Endothelial cell of umbilical vein (primary cell): ENCODE measurements around the gene C7. TPM values are rescaled to one million over a fixed set of nuclear protein-coding genes. Genes with fewer than 3 reads are reported as not detected.
"Not testable (repeated sequence)": the region's sequence is repeated elsewhere in the genome, so short reads cannot be mapped to it uniquely, and the experiment has no call there.

Experiments used
- BruUV-seq: library from RNA; stranded (reverse); fragments of 400-500 nt; replicated peaks from 2 replicates; lab custom pipeline; 2021; lab: Mats Ljungman, UMichigan
- CTCF ChIA-PET: fragments of 300-600, 350-600 bp; sonication (Branson Sonifier 250); formaldehyde crosslinking; loops from one replicate; lab custom pipeline; 2021; ENCODE audit warnings: antibody characterized with exemption, inconsistent platforms; lab: Charles Lee
- POLR2A ChIA-PET: fragments of 300-600, 350-600 bp; sonication (Branson Sonifier 250); formaldehyde crosslinking; loops from one replicate; lab custom pipeline; 2021; ENCODE audit warnings: antibody characterized with exemption, inconsistent platforms; lab: Charles Lee
- DNase-seq: peaks from one replicate; pipeline ENCODE4 v3.0.0-alpha.2; 2011; ENCODE audit warnings: low read depth, low spot score
- FAIRE-seq: peaks from 2 replicates; lab custom pipeline; 2011; peaks lifted over from hg19 to GRCh38; lab: Jason Lieb, UNC
- H2AFZ ChIP-seq: 2 replicates; pipeline ENCODE4 v1.6.0; 2012; ENCODE audit warnings: low read depth, low read length, control low read depth, inconsistent platforms
- H3K27ac ChIP-seq: 2 replicates; pipeline ENCODE4 v1.5.1; 2011; ENCODE audit warnings: low read depth, mild to moderate bottlenecking, control low read depth, low read length, moderate library complexity; ENCODE audit not compliant: insufficient read depth
- H3K27me3 ChIP-seq, 2 experiments: 2 replicates each; pipeline versions ENCODE4 v1.6.0 to v1.6.1; 2011; ENCODE audit warnings: low read length in 2 of 2, mixed read lengths in 1 of 2; ENCODE audit not compliant: control insufficient read depth in 2 of 2, insufficient read depth in 2 of 2
- H3K36me3 ChIP-seq, 2 experiments: 2 replicates in 1 of 2; 3 replicates in 1 of 2; pipeline ENCODE4 v1.5.1; 2011; ENCODE audit warnings: low read length in 2 of 2, mild to moderate bottlenecking in 1 of 2, moderate library complexity in 1 of 2; ENCODE audit not compliant: control insufficient read depth in 2 of 2, insufficient read depth in 2 of 2; ENCODE audit errors: extremely low read depth in 1 of 2
- H3K4me1 ChIP-seq: 3 replicates; pipeline ENCODE4 v1.5.1; 2011; ENCODE audit warnings: mild to moderate bottlenecking, low read length; ENCODE audit not compliant: control insufficient read depth, insufficient read depth; ENCODE audit errors: extremely low read depth
- H3K4me2 ChIP-seq: 2 replicates; pipeline ENCODE4 v1.6.1; 2011; ENCODE audit warnings: low read length, control low read depth, mixed read lengths; ENCODE audit not compliant: insufficient read depth
- H3K4me3 ChIP-seq, 3 experiments: fragments of 200-600 bp in 1 of 3; sonication (generic), shearing (Covaris generic) in 1 of 3; replicated peaks in 1 of 3; 2 replicates each; pipeline ENCODE4 v1.5.1; 2011 to 2016; ENCODE audit warnings: control low read depth in 3 of 3, low read length in 3 of 3, mild to moderate bottlenecking in 2 of 3, inconsistent platforms in 1 of 3, low read depth in 1 of 3, moderate library complexity in 1 of 3; ENCODE audit not compliant: insufficient read depth in 1 of 3
- H3K79me2 ChIP-seq: 2 replicates; pipeline ENCODE4 v1.6.0; 2012; ENCODE audit warnings: low read length, inconsistent platforms; ENCODE audit not compliant: control insufficient read depth, insufficient read depth
- H3K9ac ChIP-seq: replicated peaks from 2 replicates; pipeline ENCODE3; 2011; ENCODE audit warnings: low read length, control low read depth; ENCODE audit not compliant: insufficient read depth; ENCODE audit errors: extremely low read depth
- H3K9me1 ChIP-seq: replicated peaks from 3 replicates; pipeline ENCODE4 v1.6.0; 2011; ENCODE audit warnings: mild to moderate bottlenecking, low read length; ENCODE audit not compliant: control insufficient read depth, insufficient read depth; ENCODE audit errors: extremely low read depth
- H3K9me3 ChIP-seq: replicated peaks from 2 replicates; pipeline ENCODE4 v1.5.1; 2012; ENCODE audit warnings: low read length, inconsistent platforms; ENCODE audit not compliant: control insufficient read depth, insufficient read depth
- H4K20me1 ChIP-seq: replicated peaks from 2 replicates; pipeline ENCODE3; 2011; ENCODE audit warnings: mild to moderate bottlenecking, low read length; ENCODE audit not compliant: control insufficient read depth, insufficient read depth; ENCODE audit errors: extremely low read depth
- CTCF ChIP-seq, 2 donors: IDR thresholded peaks; 1 replicate in 1 of 2; 2 replicates in 1 of 2; pipeline ENCODE4 v1.5.1; 2011; ENCODE audit warnings: low read length in 2 of 2, mild to moderate bottlenecking in 2 of 2, moderate library complexity in 2 of 2, control low read depth in 1 of 2, inconsistent platforms in 1 of 2, low read depth in 1 of 2; ENCODE audit not compliant: insufficient read depth in 1 of 2; ENCODE audit errors: extremely low read depth in 1 of 2
- EZH2 ChIP-seq: IDR thresholded peaks from 2 replicates; pipeline ENCODE4 v1.6.1; 2012; ENCODE audit warnings: borderline replicate concordance, low read depth, mild to moderate bottlenecking, moderate library complexity, low read length, inconsistent platforms; ENCODE audit not compliant: severe bottlenecking
- FOS ChIP-seq: IDR thresholded peaks from 2 replicates; pipeline ENCODE4 v1.6.1; 2011; ENCODE audit warnings: mild to moderate bottlenecking, low read length, moderate library complexity, borderline replicate concordance; ENCODE audit not compliant: insufficient read depth
- GATA2 ChIP-seq: IDR thresholded peaks from 2 replicates; pipeline ENCODE4 v1.7.0; 2011; ENCODE audit warnings: low read depth, mild to moderate bottlenecking, moderate library complexity, mixed read lengths, low read length; ENCODE audit not compliant: insufficient read length, insufficient read depth
- JUN ChIP-seq: IDR thresholded peaks from 2 replicates; pipeline ENCODE4 v1.6.1; 2011; ENCODE audit warnings: borderline replicate concordance, low read depth; ENCODE audit not compliant: insufficient read length, insufficient read depth
- MAX ChIP-seq: IDR thresholded peaks from 2 replicates; pipeline ENCODE4 v1.6.1; 2011; ENCODE audit not compliant: insufficient read depth, insufficient read length
- MYC ChIP-seq: IDR thresholded peaks from one replicate; pipeline ENCODE4 v1.6.1; 2011; ENCODE audit warnings: mild to moderate bottlenecking, low read depth, low read length
- POLR2A ChIP-seq: IDR thresholded peaks from 2 replicates; pipeline ENCODE4 v1.6.1; 2012; ENCODE audit warnings: low read depth, mild to moderate bottlenecking, control low read depth, low read length
- POLR2AphosphoS5 ChIP-seq: IDR thresholded peaks from 2 replicates; pipeline ENCODE4 v1.6.1; 2012; ENCODE audit warnings: low read depth, mild to moderate bottlenecking, control low read depth, low read length, moderate library complexity; ENCODE audit not compliant: insufficient read depth
- dilution Hi-C: fragments of 300-500 bp; cut with MboI; formaldehyde crosslinking; loops from one replicate; pipeline ENCODE4 v1.15.0; 2019; ENCODE audit warnings: low sequenced_read_pairs; ENCODE audit not compliant: extremely low pct_ligation_motif_present
- intact Hi-C: fragments of 100-400 bp; cut with micrococcal nuclease; formaldehyde crosslinking; loops from one replicate; pipeline ENCODE4 v1.10.0; 2022
- polyA plus RNA-seq, 4 experiments: library from polyadenylated mRNA; depleted of rRNA in 3 of 4; stranded (reverse) in 3 of 4; unstranded in 1 of 4; fragments of >200 nt; gene quantifications; 2 replicates each; pipeline versions ENCODE4 v1.2.1 to v1.2.3, GENCODE V29; 2011 to 2012; ENCODE audit warnings: missing spikeins in 1 of 4
- total RNA-seq: library from RNA; stranded (reverse); gene quantifications from 2 replicates; pipeline ENCODE4 v1.2.3, GENCODE V29; 2021

The C7 gene
- total and polyA plus RNA-seq, 2 donors (not counting 3 experiments of a cell fraction or from before 2014, with no cell fraction given), result 0.08 to 0.29 TPM

GRCh38 chr5:40882291-40882690, 27.0 kb upstream of the C7 start:
- POLR2A ChIA-PET, result no interaction called here
- FAIRE-seq, result no peak
- Histone ChIP-seq H3K4me3 (no peak overlapping the region), H4K20me1 (no peaks in the 10 kb centered on the region), H3K9me3 (no peaks in the 10 kb centered on the region), H3K9ac (no peak overlapping the region), H3K4me2 (no peak overlapping the region), H3K27ac (no peak overlapping the region), H2AFZ (no peak overlapping the region), H3K9me1 (no peaks in the 10 kb centered on the region), H3K79me2 (no peaks in the 10 kb centered on the region), H3K27me3 (peaks cover 0 to 2% of the 10 kb centered on the region in 2 experiments), H3K36me3 (no peaks in the 10 kb centered on the region), H3K4me1 (no peaks in the 10 kb centered on the region)
- intact Hi-C loops, result no loop called here
- CTCF ChIA-PET, result no interaction called here
- no TSS peak for BruUV-seq
- dilution Hi-C loops, result no loop called here
- TF ChIP-seq FOS (no peak), POLR2AphosphoS5 (no peak), CTCF (IDR thresholded peaks at IDR 0.05; ENCODE audit: extremely low read depth in 1 of 2, insufficient read depth in 1 of 2, low read depth in 1 of 2, low read length in 2 of 2) (no peak), POLR2A (no peak), MAX (no peak), EZH2 (no peak), MYC (no peak), JUN (no peak), GATA2 (no peak)
- DNase-seq, result no peak

- dilution Hi-C loops, H3K9me1 ChIP-seq, POLR2A ChIA-PET, FAIRE-seq, H2AFZ ChIP-seq, CTCF ChIA-PET, H3K36me3 ChIP-seq, H3K27me3 ChIP-seq, DNase-seq, H3K79me2 ChIP-seq, H3K9ac ChIP-seq, intact Hi-C loops, H3K4me3 ChIP-seq, H3K27ac ChIP-seq, H3K4me2 ChIP-seq, H3K4me1 ChIP-seq, BruUV-seq, H3K9me3 ChIP-seq, H4K20me1 ChIP-seq: not testable (repeated sequence)
Measured at GRCh38 chr5:40883051-40883450, 26.2 kb upstream of the C7 start.
